Right forelimb (tissue), 1 donor: ENCODE measurements around the gene KYNU.

ENCODE experiments used
- DNase-seq: peaks from one replicate; pipeline ENCODE4 v3.0.0-alpha.2; 2018

The KYNU gene

GRCh38 chr2:142967060-142967459, 89.6 kb downstream of the KYNU start:
- DNase-seq = no peak

GRCh38 chr2:142973160-142973821, 95.8 kb downstream of the KYNU start:
- DNase-seq = no peak

- DNase-seq = no peak
Measured at GRCh38 chr2:142973822-142974207, 96.4 kb downstream of the KYNU start.

- DNase-seq = no peak
Measured at GRCh38 chr2:142974288-142975024, 97.0 kb downstream of the KYNU start.

GRCh38 chr2:142975239-142975638, 97.8 kb downstream of the KYNU start:
- no peak for DNase-seq

GRCh38 chr2:142980246-142981068, 103.0 kb downstream of the KYNU start:
- no peak for DNase-seq

GRCh38 chr2:142981069-142981378, 103.6 kb downstream of the KYNU start:
- DNase-seq = no peak

- DNase-seq = no peak
Measured at GRCh38 chr2:142981756-142982155, 104.3 kb downstream of the KYNU start.

GRCh38 chr2:142983174-142983573, 105.7 kb downstream of the KYNU start:
- no peak for DNase-seq

- no peak for DNase-seq
Measured at GRCh38 chr2:142984657-142985056, 107.2 kb downstream of the KYNU start.

- DNase-seq = no peak
Measured at GRCh38 chr2:142987044-142987443, 109.6 kb downstream of the KYNU start.

- no peak for DNase-seq
Measured at GRCh38 chr2:142989273-142990204, 112.1 kb downstream of the KYNU start.

GRCh38 chr2:142991295-142991694, 113.8 kb downstream of the KYNU start:
- no peak for DNase-seq

- no peak for DNase-seq
Measured at GRCh38 chr2:142992840-142993239, 115.4 kb downstream of the KYNU start.

- DNase-seq = no peak
Measured at GRCh38 chr2:142993771-142994170, 116.3 kb downstream of the KYNU start.

GRCh38 chr2:142994665-142995064, 117.2 kb downstream of the KYNU start:
- DNase-seq = no peak

GRCh38 chr2:142997231-142997630, 119.8 kb downstream of the KYNU start:
- DNase-seq = no peak

GRCh38 chr2:143000599-143000998, 123.1 kb downstream of the KYNU start:
- no peak for DNase-seq

- no peak for DNase-seq
Measured at GRCh38 chr2:143001501-143001900, 124.0 kb downstream of the KYNU start.

- no peak for DNase-seq
Measured at GRCh38 chr2:143015656-143016055, 138.2 kb downstream of the KYNU start.

- DNase-seq = no peak
Measured at GRCh38 chr2:143026411-143027054, 149.1 kb downstream of the KYNU start.

GRCh38 chr2:143029141-143029540, 151.7 kb downstream of the KYNU start:
- DNase-seq = no peak
